HG02571 (cell line): Measurements from ENCODE around the gene FARP2.
"Not testable (repeated sequence)": the region's sequence is repeated elsewhere in the genome, so short reads cannot be mapped to it uniquely, and the experiment has no call there.

Source experiments
- ATAC-seq: cut with Tn5 transposase; IDR thresholded peaks from one replicate; pipeline ENCODE4 v1.9.1; 2021; ENCODE audit warnings: mild to moderate bottlenecking, moderate library complexity; ENCODE audit not compliant: unreplicated experiment

Gene FARP2

DNA sequence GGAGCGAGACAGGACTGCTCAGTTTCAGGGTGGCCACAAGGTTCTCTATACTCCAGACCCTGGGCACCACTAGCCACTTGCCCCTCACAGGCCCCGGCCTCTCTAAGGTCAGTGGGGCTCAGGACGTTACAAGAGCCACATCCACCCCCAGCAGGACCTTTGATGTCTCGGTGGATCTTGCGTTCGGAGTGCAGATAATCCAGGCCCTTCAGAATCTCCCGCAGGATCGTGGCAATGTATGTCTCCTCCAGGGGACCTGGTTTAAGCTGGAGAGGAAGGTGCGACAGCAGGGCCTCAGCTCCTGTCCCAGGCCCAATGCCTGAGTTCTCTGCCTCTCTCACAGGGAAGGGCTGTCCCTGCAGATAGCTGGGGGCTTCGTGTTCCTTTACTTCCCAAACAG is 143.9 kb downstream of the FARP2 start:
- no peak for ATAC-seq

DNA sequence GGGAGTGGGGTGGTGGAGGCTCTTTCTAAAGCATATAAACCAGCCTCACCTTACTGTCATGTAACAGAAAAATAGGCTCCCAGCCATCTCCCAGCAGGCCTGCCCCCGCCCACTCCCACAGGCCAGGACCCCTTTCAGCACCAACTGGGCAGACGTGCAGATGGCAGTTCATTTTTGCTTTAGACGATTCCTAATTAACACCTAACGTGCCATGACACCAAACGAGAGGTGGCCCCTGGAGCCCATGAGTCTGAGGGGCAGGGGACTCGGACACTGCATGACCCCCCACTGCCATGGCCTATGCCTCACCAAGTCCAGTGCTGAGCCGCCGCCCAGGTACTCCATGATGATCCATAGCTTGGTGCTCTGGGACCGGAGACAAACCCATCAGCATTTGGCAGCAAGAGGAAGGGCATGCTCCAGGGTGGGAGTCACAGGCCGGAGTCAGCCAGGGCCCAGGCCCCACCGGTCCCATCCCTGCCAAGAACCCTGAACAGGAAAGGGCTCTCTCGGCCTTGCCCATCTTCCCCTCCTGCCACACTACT is 144.4 kb downstream of the FARP2 start:
- no peak for ATAC-seq

- no peak for ATAC-seq
These were observed 145.0 kb downstream of the FARP2 start for GRCh38 chr2:241501099-241501541.

DNA sequence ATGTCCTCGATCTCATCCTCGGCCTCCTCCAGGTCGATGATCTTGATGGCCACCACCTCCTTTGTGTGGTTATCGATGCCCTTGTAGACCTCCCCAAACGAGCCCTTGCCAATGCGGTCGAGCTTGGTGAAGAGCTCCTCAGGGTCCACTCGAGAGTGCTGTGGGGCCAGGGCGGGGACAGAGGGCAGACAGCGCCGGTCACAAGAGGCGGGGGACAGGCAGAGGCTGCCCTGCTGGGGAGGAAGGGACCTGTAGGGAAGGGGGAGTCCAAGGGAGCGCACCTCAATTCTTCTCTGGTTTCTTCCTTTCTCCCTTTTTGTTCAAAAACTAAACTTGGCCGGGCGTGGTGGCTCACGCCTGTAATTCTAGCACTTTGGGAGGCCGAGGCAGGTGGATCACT is 145.5 kb downstream of the FARP2 start:
- ATAC-seq: no peak

DNA sequence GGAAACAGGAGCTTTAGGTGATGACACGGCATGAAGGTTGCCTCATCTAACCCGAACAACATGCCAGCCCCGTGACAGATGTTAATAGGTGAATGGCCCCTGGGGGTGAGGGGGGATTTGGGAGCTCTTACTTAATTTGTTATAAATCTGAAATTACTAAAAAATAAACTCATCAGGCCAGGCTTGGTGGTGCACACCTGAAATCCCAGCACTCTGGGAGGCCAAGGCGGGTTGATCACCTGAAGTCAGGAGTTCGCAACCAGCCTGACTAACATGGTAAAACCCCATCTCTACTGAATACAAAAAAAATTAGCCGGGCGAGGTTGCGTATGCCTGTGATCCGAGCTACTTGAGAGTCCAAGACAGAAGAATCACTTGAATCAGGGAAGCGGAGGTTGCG is 146.2 kb downstream of the FARP2 start:
- ATAC-seq: no peak

DNA sequence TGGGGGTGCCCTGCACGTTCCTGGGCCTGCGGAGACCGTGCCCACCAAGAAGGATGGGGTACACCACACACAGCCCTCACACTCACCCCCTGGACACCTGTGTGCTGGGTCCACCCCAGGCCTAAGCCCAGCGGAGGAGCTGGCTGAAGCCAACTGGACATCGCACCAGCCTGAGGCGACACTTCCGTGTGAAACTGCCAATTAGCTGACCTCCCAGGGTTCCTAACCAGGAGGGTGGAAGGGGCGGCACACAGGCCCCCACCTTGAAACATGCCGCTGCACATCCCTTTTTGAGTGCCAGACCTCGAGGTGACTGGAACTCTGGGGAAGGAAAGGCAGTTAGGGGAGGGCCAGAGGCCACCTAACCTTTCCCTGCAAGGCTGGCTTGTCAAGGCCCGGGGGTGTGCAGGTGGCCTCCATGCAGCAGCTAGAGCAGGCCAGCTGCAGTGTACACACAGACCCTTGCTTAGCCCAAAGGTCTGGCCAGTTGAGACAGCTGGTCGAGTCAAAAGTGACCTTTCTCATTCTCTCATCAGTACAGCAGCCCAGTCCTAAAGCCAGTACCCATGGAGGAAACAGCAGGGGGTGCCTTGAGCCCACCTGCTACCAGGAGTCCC is 147.8 kb downstream of the FARP2 start:
- no peak for ATAC-seq

DNA sequence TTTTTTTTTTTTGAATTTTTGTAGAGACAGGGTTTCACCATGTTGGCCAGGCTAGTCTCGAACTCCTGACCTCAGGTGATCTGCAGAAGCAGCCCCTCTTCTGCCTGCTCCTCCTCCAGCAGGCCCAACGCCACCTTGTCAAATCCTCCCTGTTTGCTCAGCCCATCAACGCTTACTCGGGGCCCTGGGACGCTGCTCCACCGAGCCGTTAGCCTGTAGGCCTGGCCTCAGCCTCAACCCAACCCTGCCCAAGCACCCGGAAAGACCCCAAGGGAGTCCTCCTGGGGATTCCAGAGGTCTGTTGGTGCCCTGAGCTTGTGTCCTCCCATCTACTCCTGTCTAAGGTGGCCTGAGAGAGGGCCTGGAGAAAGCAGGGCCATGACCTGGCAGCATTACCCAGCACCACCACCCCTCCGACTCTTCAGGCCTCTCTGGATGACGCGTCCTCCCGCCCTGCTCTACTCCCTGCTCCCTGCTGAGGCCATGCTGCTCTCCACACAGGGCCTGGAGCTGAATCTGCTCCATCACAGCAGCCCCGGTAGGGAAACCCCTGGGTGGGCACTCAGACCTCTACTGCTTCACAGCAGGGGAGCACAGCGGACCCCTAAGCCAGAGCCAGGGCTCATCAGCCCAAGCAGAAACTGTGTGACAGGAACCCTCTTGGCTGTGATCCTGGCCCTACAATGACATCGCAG is 149.1 kb downstream of the FARP2 start:
- ATAC-seq: no peak

DNA sequence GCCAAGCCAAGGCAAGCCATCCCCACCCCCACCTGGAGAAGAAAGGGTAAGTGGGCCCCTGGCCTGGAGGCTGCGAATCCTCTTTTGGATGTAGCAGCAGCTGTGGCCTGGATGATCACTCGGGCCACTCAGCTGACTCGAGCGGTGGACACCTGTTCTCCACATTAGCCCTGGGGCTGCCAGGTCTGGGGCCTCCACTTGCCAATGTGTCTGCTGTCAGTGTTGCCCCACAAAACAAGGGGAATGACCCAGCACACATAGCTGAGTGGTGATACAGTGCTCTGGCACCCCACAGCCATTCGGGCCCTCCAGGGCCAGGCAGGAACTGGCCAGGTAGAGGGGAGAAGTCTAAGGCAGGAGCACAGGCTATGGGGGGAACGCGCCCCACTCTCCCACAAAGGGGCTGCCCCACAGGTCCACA is 149.7 kb downstream of the FARP2 start:
- no peak for ATAC-seq

DNA sequence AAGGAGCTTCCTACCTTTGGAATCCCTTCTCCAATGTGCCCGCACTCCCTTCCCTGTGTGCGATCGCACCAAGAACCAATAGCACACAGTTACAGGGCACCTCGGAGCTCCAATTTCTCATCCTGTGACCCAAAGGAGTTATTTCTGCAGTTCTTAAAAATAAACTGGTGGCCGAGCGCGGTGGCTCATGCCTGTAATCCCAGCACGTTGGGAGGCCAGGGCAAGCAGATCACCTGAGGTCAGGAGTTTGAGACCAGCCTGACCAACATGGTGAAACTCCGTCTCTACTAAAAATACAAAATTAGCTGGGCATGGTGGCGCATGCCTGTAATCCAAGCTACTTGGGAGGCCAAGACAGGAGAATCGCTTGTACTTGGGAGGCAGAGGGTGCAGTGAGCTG is 150.2 kb downstream of the FARP2 start:
- ATAC-seq: not testable (repeated sequence)

DNA sequence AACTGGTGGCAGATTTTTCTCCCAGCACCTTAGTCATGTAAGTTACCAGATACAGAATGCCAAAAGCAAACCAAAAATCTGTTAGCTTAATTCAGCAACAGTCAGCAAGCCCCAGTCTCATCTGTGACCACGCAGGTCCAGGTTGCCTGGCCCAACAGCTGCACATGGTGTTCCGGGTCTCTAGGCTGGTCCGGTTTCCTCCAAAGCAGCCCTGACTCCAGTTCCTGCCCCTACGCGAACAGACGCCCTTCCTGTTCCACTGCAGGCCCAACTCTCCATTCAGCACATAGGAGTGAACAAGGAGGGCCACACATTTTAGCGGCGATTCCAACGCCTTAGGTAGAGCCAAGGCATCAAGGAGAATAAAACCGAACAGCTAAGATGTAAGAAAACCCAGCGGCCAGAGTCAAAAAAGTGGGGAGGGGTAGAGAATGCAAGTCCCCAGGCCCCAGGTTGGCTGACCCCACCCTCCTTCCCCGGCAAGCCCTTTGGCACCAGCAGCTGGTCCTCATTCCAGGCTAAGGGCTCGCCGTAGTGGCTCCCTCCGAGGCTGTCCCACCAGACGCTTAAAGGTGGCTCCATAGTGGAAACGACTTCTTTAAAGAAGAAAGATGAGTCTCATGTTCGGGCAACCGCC is 150.8 kb downstream of the FARP2 start:
- no peak for ATAC-seq

- ATAC-seq: peak; percentile 12
These were observed 151.6 kb downstream of the FARP2 start for GRCh38 chr2:241507430-241508239.

- ATAC-seq: peak; percentile 89
These were observed 152.4 kb downstream of the FARP2 start, which contains the start of gene STK25 for GRCh38 chr2:241508240-241509154. TSS of gene STK25 (minus strand) at chr2:241508584. CDS start at chr2:241508035, 549 bp downstream.

GRCh38 chr2:241509155-241509784 is 153.2 kb downstream of the FARP2 start:
- no peak for ATAC-seq

DNA sequence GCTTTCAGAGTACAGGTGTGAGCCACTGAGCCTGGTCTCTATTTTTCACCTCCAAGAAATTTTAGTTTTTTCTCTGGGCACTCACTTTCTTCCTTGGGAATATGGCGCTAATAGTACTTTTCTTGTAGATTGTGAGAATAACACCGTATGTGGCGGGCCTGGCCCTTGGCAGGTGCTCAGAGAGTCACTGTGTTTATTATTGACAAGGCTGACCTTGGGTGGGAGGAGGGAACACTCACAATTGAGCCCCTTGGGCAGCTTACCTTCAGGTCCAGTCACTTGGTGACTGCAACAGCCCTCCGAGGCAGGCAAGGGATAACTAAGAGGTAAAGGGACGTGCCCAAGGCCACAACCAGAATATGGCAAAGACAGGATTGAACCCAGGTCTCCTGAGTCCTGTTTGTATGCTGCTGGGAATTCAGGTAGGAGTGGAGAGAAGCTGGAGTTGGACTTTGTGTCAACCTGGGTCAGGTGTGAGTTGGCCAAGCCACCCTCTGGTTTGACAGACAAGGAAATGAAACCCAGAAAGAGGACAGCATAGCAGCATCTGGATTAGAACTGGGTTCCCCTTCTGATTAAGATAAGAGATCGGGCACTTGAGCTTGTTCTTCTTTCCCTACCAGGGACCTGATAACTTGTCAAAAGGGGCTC is 155.1 kb downstream of the FARP2 start:
- ATAC-seq: no peak

DNA sequence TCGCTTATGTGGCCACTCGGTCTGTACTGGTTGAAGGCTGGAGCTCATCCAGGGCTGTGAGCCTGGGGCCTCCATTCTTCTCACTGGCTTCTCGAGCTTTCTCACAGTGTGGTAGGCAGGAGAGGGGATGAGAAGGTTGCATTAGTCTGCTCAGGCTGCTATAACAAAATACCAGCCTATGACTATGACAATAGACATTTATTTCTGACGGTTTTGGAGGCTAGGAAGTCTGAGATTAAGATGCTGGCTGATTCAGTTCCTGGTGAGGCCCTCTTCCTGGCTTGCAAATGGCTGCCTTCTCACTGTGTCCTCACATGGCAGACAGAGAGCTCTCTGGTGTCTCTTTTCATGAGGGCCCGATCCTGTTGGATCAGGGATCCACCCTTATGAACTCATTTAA is 158.5 kb downstream of the FARP2 start:
- ATAC-seq: no peak

DNA sequence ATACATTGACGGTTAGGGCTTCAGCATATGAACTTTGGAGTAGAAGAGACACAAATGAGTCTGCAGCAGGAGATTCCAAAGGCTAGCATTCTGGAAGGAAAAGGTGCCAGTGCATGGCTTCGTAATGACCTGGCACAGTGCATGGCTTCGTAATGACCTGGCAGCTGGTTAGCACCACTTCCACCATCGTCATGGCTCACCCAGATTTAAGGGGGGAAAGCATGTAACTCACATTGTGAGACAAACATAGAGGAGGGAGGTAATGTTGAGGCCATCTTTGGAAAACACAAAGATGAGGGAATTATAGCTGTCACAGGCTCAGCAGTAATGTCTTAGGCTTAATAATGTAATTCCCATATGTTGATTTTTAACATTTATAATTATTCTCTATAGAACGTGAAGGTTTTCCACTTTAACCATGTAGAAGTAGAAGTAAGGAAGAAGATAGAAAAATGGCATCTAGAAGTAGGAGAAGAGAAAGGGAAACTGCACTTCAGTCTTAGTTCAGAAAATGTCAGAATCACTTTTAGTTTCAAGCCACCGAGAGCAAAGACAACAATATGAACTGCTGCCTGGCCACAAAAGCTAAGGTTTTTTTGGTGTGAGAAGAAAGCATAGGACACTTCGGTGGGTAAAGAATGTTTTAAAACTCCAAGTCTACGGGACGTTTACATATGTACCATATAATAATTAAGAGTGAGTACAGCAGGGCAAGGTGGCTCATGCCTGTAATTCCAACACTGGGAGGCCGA is 159.1 kb downstream of the FARP2 start:
- ATAC-seq: no peak

DNA sequence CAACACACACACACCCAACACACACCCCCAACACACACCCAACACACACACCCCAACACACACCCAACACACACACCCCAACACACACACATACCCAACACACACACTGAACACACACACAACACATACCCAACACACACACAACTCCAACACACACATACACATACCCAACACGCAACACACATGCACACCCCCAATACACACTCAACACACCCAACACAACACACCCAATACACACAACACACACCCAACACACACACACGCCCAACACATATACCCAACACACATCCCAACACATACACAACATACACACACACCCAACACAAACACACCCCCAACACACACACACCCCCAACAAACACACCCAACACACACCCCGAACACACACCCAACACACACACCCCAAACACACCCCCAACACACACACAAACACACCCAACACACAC is 160.5 kb downstream of the FARP2 start:
- ATAC-seq: no peak

GRCh38 chr2:241517297-241517696 is 161.2 kb downstream of the FARP2 start:
- ATAC-seq: no peak
